ENCODE results near the gene EVL.
"Not testable (repeated sequence)": the region's sequence is repeated elsewhere in the genome, so short reads cannot be mapped to it uniquely, and the experiment has no call there.

The EVL gene

GRCh38 chr14:100149851-100150611 is 84.8 kb downstream of the EVL start:
- DNase-seq: no peak

GRCh38 chr14:100150932-100151587 is 85.8 kb downstream of the EVL start:
- no peak for DNase-seq

GRCh38 chr14:100152091-100152490 is 86.9 kb downstream of the EVL start:
- DNase-seq: no peak

GRCh38 chr14:100153560-100153959 is 88.3 kb downstream of the EVL start:
- no peak for DNase-seq

GRCh38 chr14:100155049-100155621 is 89.9 kb downstream of the EVL start:
- DNase-seq: peak; percentile 38 to 60

- DNase-seq: no peak
Measured at GRCh38 chr14:100155756-100156616, 90.8 kb downstream of the EVL start.

GRCh38 chr14:100156776-100157175 is 91.6 kb downstream of the EVL start:
- no peak for DNase-seq

- DNase-seq: not testable (repeated sequence)
Measured at GRCh38 chr14:100157548-100158232, 92.5 kb downstream of the EVL start.

GRCh38 chr14:100158566-100159093 is 93.4 kb downstream of the EVL start:
- no peak for DNase-seq

GRCh38 chr14:100159094-100159864 is 94.1 kb downstream of the EVL start, which contains the start of gene DEGS2:
DEGS2 (minus strand) TSS chr14:100159645; CDS start chr14:100159587, 58 bp downstream.
- peak; percentile 69 to 73 for DNase-seq

GRCh38 chr14:100159865-100160533 is 94.8 kb downstream of the EVL start:
- no peak for DNase-seq

- DNase-seq: no peak
Measured at GRCh38 chr14:100160534-100160916, 95.3 kb downstream of the EVL start.

GRCh38 chr14:100165376-100165775 is 100.2 kb downstream of the EVL start:
- no peak for DNase-seq

- no peak for DNase-seq
Measured at GRCh38 chr14:100165831-100166440, 100.7 kb downstream of the EVL start.

GRCh38 chr14:100168506-100168905 is 103.3 kb downstream of the EVL start:
- no peak for DNase-seq

- DNase-seq: no peak
Measured at GRCh38 chr14:100170880-100171279, 105.7 kb downstream of the EVL start.

- no peak for DNase-seq
Measured at GRCh38 chr14:100172811-100173210, 107.6 kb downstream of the EVL start.

GRCh38 chr14:100173353-100173752 is 108.1 kb downstream of the EVL start:
- no peak for DNase-seq

GRCh38 chr14:100176811-100177327 is 111.6 kb downstream of the EVL start:
- DNase-seq: no peak

GRCh38 chr14:100178691-100179090 is 113.5 kb downstream of the EVL start:
- no peak for DNase-seq
